Globus pallidus (tissue), 1 donor: ENCODE data around the gene RAB40A.
"Not testable (repeated sequence)": the region's sequence is repeated elsewhere in the genome, so short reads cannot be mapped to it uniquely, and the experiment has no call there.

Experiments
- DNase-seq: peaks from one replicate; pipeline ENCODE4 v3.0.0-alpha.2; 2015; ENCODE audit warnings: low spot score

RAB40A gene

DNA sequence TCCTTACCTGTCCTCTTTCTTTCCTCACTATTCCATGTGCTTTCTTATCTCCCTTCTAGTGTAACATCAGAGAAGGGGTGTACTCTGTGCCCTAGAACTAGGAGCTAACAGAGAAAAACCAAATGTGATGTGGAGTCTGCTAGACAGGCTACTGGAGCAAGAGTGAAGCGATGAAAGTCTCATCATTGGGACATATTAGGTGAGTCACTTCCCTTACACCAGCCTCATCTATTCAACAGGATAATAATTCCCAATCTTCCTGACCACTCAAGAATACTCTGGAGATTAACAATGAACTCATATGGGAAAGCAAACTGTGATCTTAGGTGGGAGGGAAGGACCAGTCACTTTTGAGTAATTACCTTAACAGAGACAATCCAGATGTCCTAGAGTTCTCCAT, 58.1 kb downstream of the RAB40A start:
- no peak for DNase-seq

DNA sequence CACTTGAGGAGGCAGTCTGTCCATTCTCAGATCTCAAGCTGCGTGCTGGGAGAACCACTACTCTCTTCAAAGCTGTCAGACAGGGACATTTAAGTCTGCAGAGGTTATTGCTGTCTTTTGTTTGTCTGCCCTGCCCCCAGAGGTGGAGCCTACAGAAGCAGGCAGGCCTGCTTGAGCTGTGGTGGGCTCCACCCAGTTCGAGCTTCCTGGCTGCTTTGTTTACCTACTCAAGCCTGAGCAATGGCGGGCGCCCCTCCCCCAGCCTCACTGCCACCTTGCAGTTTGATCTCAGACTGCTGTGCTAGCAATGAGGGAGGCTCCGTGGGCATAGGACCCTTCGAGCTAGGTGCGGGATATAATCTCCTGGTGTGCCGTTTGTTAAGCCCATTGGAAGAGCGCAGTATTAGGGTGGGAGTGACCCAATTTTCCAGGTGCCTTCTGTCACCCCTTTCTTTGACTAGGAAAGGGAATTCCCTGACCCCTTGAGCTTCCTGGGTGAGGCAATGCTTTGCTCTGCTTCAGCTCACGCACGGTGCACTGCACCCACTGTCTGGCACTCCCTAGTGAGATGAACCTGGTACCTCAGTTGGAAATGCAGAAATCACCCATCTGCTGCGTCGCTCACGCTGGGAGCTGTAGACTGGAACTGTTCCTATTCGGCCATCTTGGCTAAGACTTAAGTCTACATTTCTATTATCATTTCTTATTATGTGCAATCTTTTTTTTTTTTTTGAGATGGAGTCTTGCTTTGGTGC, 59.1 kb downstream of the RAB40A start:
- not testable (repeated sequence) for DNase-seq

DNA sequence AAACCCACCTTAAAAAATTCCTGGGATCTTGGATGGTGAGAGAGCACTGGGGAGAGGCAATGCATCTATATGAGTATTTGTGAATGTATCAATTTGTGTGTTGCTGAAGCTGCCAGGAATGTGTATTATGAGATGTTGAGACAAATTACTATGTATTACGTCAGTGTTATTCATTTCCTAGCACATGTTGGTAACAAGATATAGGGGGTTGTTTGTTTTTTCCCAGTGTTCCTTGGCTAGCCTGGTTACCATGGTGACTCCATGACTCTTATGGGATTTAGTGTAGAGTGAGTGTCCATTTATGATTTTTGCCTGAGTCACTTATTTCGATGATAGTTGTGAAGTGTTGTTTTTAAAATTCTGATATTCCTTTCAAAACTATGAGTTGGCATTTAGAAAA, 65.6 kb downstream of the RAB40A start:
- no peak for DNase-seq
